Measurements from ENCODE around the gene RNF217.
"Not testable (repeated sequence)": the region's sequence is repeated elsewhere in the genome, so short reads cannot be mapped to it uniquely, and the experiment has no call there.

Gene RNF217

DNA sequence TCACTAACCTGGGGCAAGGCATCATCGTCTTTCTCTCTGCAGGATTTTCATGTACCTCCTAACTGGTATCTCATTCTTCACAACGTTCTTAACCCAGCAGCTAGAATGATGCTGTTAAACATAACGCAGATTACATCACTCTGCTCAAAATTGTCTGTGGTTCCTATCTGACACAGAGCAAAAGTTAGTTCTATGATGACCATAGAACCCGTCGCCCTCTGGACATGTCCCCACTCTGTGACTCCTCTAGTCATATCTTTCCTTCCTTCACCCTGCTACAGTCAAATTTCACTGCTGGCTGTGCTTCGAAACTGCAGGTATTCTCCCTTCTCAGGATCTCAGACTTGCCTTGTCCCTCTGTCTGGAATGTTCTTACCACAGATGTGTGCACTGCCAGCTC lies 103.9 kb downstream of the RNF217 start:
- DNase-seq, result no peak

DNA sequence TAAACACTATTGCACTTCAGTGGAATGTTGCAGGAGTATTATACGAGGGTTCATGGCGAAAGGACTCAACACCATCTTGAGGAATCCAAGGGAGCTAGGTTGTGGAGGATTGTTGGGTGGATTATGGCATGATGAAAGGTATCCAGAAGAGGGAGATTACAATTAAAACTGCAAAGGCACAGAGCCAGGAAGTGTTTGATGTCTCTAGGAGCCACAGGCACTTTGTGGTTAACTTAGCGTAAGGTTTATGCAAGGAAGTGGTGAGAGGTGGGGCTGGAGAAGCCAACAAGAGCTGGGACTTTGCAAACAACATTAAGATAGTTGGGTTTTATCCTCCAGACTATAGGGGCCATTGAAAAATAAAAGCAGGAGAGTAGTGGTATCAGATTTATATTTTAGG lies 104.7 kb downstream of the RNF217 start:
- DNase-seq, result peak; percentile 71

DNA sequence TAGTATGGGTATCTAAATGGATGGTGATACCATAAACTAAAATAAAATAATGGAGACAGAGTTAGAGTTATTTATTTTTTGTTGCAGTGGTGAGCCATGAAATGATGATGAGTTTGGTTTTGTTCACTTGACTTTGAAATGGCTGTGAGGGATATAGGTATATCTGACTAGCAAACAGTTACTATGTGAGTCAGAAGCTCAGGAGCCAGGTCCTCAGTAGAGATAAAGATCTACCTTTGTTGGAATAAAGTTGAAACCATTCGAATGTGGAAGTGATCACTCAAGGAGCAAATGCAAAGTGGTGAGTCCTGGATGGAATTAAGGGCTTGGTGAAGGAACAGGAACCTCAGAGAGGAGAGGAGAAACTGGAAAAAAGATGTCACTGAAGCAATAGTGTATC lies 105.3 kb downstream of the RNF217 start:
- DNase-seq, result no peak

DNA sequence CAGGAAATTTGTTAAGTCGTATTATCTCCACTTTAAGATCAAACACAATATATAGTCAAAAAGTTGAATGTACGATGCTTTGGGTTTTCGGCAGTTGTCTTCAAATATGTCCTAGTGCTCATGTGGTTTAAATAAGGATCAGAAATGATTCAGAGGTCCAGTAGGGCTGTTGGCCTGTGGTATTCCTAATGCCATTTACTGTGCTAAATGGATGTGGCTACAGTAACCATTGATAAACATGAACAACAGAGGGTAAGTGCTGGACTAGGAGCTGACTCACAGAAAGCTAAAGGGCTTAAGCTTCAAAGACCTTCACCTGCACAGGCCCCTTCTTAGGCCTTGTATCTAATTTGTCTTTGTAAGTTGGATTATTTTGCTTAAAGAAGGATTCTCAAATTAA lies 110.8 kb downstream of the RNF217 start:
- no peak for DNase-seq

DNA sequence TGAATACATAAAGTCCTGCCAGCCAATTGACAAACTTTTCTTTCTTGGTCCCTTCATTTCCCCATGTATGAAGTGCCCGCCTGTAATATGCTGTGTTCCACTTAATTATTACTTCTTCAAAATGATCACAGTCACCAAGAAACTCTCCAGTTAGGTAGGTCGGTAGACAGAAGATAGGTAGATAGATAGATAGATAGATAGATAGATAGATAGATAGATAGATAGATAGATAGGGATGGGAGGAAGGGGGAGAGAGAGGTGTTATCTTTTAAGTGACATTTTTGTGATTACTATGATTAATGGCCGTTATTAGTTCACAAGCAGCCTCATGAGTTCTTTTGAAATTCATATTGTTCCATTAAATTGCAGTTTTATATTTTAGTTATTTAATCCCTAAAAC lies 111.9 kb downstream of the RNF217 start:
- no peak for DNase-seq

DNA sequence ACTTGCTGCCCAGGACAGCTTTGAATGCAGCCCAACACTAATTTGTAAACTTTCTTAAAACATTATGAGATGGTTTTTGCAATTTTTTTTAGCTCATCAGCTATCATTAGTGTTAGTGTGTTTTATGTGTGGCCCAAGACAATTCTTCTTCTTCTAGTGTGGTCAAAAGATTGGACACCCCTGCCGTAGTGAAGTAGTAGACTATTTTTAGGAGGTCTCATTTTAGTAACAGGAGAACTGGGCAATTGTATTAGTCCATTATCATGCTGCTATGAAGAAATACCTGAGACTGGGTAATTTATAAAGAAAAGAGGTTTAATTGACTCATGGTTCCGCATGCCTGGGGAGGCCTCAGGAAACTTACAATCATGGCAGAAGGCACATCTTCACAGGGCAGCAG lies 112.8 kb downstream of the RNF217 start:
- not testable (repeated sequence) for DNase-seq

DNA sequence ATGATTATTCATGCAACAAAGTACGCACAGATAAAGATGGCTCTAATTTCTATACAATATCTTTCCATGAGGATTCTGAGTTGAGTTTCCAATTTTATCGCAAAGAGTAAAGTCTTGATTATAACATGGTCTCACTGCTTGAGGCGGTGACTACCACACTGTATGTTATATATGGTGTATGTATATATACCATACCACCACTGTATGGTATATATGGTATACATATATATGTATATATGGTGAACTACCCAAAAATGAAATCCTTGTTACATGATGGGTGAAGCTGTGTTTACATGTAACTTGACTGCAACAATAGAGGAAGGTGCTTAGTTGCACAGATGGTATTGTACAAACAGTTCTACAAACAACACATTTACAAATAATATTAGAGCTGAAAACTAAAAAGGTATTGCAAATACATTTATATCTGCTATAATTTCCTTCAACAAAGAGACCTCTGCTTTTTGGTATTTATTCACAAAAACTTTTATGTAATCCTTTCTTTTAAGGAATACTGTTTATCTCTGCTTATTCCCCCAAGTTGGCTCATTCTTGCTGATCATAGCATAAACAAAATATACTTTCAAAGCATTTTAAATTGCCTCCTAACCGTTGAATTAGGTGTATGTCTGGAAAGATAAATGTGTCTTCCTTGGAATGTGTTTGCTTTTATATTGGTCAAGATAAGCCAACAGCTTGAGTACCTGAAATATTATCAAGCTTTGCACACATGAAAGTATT lies 113.7 kb downstream of the RNF217 start:
- DNase-seq, result no peak

DNA sequence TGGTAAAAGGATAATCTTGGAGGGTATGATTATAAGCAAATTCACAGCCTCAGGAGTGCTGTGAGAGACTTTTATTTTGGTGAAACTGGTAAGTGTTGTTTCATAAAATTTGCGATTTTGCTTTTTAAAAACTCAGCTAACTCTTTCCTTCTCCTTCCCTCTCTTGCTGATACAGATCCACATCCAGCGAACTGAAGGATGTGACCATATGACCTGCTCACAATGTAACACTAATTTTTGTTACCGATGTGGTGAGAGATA lies 114.2 kb downstream of the RNF217 start:
- no peak for DNase-seq

DNA sequence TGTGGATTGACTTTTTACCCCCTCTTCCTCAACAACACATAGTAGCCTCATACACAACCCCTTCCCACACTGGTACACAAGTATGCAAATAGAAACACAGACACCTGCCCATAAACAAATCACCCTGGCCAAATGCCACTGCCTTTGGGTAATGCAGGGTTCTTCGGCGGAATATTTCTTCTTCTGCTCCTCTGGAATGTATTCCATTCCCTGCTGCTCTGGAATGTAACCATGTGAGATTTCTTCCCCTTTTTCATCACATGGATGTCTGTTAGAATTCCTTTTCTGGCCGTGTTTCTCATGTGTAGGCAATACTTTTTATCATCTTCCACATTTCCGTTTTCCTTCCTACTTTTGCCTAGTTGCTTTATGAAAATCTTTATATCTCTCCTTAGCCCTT lies 115.2 kb downstream of the RNF217 start:
- DNase-seq, result no peak

DNA sequence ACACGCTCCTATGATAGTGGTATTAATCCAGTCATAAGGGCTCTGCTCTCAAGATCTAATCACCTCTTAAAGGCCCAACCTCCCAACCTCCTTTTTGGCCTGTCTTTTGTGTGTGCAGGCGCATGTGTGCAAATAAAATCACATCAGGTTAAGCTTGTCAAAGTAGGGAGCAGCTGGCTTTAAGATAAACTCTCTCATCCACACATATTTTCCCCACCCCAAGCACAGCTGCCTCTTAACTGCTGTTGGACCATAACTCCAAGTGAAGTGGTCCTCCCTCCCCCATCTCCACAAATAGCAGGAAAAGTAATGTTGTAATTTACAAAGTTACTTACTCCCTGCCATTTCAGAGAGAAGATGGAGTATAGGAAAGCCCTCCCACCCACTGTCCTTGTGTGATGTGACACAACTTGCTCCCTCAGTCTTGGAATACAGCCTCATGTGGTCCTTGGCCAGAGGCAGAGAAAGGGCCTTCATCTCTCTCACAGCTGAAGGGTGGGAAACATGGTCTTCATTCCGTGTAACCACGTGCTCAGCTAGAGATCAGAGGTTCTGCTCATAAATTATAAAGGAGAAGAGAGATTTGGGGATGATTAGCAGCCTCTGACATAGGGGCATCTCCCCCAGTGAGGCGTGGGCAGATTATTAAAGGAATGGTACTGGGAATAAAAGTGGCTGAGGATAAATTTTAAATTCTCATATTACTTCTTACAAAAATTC lies 116.5 kb downstream of the RNF217 start:
- no peak for DNase-seq

DNA sequence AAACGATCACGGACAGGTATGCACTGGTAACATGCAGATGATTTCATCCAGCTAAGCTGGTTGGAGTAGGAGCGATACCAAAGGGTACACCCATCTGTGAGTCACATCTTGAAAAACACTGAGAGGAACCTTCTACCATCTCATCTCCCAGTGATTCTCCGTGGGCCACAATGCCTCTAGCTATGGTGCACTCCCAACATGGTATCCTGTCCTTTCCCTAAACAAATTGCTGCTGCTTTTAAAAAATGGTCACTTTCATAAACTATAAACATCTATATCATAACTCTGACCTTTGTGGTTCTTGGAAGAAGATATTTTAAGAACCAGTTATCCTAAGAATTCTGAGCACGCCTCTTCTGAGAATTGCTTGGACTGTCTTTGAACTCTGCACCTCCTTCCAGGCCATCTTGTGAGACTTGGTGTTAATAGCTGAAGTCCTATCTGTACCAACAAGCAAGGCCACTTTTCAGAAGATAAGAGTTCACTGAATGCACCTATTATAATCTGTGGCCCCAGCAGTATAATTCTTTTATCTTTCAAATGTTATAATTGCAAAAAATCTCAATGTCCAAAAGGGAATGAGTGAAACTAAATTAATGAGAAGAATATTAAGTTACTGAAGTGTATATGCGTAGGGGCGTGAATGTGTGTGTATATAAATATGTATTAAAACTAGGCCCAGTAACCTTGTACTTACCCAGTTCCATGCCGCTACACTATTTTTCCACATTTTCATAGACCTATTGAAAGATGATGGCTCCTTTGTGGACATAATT lies 120.9 kb downstream of the RNF217 start:
- no peak for DNase-seq

DNA sequence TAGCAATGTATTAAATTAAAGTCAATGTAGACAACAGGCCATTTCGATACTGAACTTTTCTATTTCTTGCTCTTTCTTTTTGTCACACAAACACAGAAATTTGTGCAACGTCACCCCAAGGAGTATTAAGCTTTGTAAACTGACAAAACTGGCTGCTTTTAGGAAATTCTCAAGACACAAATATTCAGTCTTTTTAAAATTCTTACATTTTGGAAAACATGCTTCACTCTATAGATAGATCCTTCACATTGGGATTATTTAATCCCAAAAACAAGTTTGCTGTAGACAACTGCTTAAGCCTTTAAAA lies 121.4 kb downstream of the RNF217 start:
- no peak for DNase-seq

DNA sequence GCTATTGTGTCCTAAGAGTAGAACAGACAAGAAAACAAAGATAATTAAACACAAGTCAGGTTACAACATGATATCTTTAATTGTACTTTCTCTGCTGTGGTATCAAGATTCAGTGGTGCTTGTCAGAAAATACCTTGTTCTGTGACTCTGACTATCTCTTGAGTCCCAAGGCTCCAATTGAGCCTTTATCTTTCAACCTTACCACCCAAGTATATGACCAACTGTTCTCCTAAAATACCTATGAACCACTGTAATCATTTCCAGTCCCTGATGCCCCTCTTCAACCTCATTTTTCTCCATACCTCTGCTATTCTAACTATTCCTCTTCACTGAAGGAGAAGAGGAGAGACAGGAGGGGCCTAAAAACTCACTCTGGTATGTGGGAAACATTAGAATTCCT lies 124.5 kb downstream of the RNF217 start:
- DNase-seq, result no peak

DNA sequence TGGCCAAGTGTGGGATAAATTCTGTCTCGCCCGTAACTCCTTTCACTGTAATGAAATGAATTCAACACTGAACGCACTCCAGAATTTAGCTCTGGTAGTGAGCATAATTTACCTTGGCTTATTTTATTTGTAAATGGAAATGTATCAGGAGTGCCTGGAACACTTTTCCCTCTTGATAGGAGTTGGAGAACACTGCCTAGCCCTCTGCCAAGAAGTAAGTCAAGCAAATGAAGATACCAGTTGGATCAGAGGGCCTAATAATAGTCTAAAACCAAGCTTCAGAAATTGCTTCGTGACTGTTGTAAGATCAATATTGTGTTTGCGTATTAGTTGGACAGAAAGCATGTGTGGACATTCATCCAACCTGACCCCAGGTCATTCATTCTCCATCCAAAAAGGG lies 126.7 kb downstream of the RNF217 start:
- no peak for DNase-seq

DNA sequence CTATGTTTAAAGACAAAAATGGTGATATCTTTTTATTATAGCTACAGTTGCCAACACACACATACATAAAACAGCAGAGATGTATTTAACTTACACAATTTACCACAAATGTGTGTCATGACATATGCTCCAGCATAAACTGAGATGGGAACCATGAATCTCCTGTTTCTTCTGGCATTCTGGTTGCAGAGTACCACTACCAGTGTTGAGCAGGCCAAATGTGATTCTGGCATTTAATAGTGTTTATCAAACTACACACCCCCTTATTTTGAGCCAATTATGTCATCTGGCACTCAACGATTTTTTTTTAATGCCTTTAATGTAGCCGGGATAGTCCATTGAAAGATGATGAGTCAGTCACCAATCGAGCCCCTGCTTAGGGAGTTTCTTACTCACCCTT lies 132.3 kb downstream of the RNF217 start:
- DNase-seq, result no peak

DNA sequence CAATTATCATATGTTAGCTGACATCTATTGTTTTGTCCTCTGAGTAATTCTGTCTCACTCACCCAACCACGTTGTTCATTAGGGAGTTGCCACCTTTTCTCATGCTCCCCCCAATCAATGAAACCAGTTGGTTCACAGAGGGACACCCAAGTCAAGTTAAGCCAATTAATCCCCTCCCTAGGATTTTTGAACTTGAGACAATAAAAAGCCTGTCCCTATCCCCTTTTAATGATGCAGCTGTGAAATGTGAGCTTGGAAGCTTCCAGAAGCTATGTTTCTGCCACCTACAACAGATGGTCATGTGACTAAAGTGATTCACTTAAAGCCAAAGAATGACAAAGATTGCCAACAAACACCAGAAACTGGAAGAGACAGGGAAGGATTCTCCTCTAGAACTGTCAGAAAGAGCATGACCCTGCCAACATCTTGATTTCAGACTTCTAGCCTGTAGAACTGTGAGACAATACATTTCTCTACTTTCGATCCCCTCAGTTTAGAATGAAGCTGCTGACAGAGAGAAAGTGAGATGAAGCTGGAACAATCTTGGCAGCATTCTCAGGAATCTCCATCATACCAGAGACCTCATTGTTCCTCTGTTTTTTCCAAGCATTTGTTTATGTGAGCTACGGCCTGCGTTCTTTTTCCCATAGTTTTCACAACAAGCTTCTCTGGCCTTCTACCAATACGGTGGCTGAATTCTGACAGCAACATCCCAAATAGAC lies 133.5 kb downstream of the RNF217 start:
- no peak for DNase-seq

DNA sequence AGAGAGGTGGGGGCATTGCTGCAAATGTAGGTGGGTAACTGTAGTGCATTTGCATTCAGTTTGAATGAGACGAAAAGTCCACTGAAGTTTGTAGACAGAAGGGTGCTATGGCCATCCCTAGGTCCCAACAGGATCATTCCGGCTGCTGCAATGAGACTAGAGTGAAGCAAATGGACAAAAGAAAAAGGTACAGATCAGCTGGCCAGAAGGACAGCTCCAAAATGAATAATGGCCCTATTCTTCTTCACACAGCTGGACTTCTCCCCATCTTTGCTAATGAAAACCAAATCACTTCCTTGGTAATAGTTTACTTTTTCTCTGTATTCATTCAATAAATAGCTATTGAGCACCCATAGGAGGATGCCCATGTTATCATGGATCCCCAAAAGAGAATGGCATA lies 134.9 kb downstream of the RNF217 start:
- DNase-seq, result no peak

DNA sequence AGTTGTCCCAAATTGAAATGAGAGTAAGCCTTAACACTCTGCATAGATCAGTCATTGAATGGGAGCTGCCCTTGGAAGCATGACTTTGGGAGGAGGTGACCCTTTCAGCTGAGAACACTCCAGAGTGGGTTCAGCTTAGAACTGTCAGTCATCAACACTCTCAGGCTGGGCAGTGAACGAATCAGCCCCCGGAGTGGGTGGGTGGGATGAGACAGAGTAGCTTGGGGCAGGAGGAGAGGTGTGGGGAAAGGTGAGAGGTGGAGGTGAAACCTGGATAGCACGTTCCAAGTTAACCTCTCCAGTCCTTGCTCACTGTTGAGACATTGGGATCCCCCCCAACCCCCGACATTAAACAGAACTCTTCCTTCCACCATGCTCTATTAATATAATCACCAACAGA lies 136.0 kb downstream of the RNF217 start:
- DNase-seq, result no peak

DNA sequence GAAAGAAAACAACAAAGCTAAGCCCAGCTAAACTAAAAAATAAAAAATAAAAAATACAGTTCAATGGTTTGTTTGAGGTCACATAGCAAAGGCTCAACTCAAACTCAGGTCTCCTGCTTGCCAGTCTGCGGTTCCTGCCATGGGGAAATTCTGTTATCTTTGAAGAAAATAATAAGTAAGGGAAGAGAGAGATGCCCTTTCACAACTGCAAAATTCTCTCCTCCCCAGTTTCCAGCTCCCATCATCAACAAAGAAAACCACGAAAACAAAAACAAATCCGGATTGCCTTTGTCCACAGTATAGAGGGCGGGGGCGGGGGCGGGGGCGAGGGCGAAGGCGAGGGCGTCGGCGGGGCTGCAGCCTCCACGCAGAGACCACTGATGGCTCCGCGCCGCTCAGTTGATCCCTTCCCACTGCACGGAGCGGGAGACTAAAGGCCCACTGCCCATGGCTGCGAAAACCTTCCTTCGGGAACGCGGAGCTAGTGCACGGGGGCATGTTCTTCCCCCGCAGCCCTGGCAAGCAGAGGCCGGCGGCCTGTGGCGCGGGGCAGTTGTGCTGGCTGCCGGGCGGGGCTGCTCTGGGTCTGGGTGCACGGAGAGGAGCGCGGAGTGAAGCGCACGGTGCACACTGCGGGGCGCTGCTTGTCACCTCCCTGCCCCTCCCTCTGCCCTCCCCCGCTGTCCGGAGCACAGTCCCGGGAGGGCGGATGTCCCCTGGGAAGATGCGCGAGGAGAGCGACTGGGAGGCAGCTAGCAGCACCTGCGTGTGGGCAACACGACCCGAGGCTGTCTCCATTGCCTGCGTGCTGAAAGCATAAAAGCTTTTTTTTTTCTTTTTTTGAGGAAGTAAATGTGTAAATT lies 137.2 kb downstream of the RNF217 start:
- DNase-seq, result peak; percentile 6

DNA sequence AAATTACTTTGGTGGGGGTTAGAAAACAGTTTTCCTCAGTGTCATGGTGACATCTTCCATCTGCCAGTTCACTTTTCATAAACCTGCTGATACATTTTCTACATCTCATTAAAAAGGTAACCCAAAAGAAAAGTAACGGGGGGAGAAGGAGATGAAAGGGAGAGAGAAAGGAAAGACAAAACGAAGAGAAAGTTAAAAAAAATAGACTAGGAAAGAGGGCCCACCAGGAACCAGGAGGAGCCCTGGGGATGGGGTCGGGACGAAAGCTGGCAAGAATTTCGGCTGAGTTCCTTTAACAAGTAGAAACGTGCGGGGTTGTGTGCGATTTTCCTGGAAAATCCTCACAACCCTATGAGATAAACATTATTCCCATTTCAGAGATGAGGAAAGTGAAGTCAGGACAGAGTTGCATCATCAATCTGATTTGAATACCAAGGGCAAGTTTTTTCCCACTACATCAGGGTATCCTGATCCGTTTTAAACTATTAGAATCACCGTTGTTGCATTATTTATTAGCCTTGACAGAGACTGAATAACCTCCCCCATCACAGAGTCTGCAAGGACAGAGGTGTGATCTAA lies 137.9 kb downstream of the RNF217 start:
- DNase-seq, result no peak

DNA sequence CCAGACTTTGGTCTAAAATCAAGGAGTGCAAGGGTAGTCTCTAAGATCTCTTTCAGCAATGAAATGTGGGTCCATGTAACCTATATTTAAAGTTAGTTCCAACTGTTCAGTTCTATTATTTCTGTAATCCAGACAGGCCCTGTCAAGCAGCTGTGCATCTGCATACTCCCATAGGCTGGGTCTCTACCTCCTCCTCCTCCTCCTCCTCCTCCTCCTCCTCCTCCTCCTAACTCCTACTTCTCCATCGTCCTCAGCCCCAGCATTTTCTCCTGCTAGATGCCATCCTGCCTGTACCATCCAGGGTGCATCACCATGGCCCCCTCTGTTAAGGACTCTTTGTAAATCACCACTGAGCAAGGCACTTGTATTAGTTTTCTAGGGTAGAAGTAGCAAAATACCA lies 138.9 kb downstream of the RNF217 start:
- no peak for DNase-seq

DNA sequence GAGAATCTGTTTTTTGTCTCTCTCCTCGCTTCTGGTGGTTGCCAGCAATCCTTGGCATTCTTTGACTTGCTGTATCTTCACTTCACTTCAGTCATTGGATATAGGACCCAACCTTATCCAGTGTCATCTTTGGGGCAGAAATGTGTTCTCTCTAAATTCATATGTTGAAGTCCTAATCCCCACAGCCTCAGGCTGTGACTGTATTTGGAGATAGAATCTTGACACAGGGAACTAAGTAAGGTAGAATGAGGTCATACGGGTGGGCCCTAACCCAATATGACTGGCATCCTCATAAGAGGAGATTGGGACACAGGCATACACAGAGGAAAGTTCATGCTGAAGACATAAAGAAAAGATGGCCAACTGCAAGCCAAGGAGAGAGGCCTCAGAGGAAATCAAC lies 139.4 kb downstream of the RNF217 start:
- DNase-seq, result no peak

DNA sequence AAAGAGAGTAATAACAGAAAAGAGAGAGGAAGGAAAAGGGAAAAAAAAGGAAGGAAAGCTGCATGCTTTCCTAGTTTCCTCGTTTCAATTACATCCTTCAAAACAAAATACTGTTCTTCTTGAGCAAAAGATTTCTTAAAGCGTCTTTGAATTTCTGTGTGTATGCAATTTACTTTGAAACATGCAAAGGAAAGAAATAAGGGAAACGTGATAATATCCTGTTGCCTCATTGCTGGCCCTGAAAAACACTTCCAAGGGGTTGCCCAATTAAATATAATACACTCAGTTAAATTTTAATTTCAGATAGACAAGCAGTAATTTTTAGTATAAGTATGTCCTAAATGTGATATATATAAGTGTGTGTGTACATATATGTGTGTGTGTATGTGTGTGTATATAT lies 140.2 kb downstream of the RNF217 start:
- no peak for DNase-seq

Data from DMS79 (cell line).